SK-N-MC (cell line): ENCODE measurements around the gene IGF2BP1.

Source experiments
- DNase-seq: peaks from one replicate; pipeline ENCODE4 v3.0.0-alpha.2; 2011; ENCODE audit warnings: low read depth, low spot score
- H3K27ac ChIP-seq: fragments of 200-600 bp; sonication (generic); 2 replicates; pipeline ENCODE4 v1.5.1; 2016; ENCODE audit warnings: mixed run types
- H3K36me3 ChIP-seq: fragments of 200-600 bp; sonication (generic); 2 replicates; pipeline ENCODE4 v1.6.1; 2017; ENCODE audit warnings: antibody characterized with exemption, low read length, mixed read lengths; ENCODE audit not compliant: insufficient read depth
- H3K4me3 ChIP-seq: fragments of 200-600 bp; sonication (generic); 2 replicates; pipeline ENCODE4 v1.5.1; 2016
- H3K9ac ChIP-seq: fragments of 200-600 bp; sonication (generic); 2 replicates; pipeline ENCODE4 v1.8.0; 2017; ENCODE audit warnings: mixed run types, mixed read lengths; ENCODE audit not compliant: insufficient read length
- H3K9me3 ChIP-seq: fragments of 200-600 bp; sonication (generic); 2 replicates; pipeline ENCODE4 v1.6.1; 2017; ENCODE audit warnings: low read depth, mild to moderate bottlenecking, antibody characterized with exemption, low read length, moderate library complexity, mixed read lengths
- EZH2 ChIP-seq: fragments of 200-600 bp; sonication (generic); IDR thresholded peaks from one replicate; pipeline ENCODE4 v1.6.1; 2017; ENCODE audit warnings: antibody characterized with exemption
- FOXP2 ChIP-seq: optimal IDR thresholded peaks from 2 replicates; pipeline ENCODE3; 2011; ENCODE audit warnings: mild to moderate bottlenecking, moderate library complexity; ENCODE audit not compliant: insufficient read depth; ENCODE audit errors: extremely low read length, control extremely low read depth
- POLR2AphosphoS5 ChIP-seq: IDR thresholded peaks from 2 replicates; pipeline ENCODE4 v1.6.1; 2012; ENCODE audit warnings: mild to moderate bottlenecking, low read depth, low read length, borderline replicate concordance

The IGF2BP1 gene

DNA sequence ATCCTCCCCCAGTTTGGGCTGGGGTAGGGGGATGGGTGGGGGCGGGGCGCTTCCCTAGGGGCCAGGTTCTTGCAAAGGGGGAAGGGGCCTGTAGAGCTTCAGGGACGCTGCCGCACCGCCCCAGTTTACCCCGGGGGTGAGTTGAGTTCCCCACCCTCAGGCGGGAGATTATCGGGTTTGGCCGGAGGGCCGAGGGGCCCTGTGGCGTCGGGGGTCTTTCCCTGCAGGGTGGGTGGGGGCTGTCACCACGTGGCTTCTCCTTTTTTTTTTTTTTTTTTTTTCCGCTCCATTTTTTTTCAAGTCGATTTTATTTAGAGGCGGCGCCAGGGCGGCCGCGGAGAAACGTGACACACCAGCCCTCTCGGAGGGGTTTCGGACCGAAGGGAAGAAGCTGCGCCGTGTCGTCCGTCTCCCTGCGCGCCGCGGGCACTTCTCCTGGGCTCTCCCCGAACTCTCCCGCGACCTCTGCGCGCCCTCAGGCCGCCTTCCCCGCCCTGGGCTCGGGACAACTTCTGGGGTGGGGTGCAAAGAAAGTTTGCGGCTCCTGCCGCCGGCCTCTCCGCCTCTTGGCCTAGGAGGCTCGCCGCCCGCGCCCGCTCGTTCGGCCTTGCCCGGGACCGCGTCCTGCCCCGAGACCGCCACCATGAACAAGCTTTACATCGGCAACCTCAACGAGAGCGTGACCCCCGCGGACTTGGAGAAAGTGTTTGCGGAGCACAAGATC is at the start of gene IGF2BP1:
TSS of gene IGF2BP1 (plus strand) at position 283 of the 724 bp plus-strand sequence. CDS start at position 644, 361 bp downstream.
- DNase-seq: peak; percentile 89
- H3K36me3 ChIP-seq: peaks cover 37% of the 10 kb centered on the region
- peak within 1 kb of the TSS; percentile 98 for H3K4me3 ChIP-seq
- peak within 1 kb of the TSS; percentile 100 for H3K9ac ChIP-seq
- no peaks in the 10 kb centered on the region for H3K9me3 ChIP-seq
- TF ChIP-seq FOXP2: peak; percentile 14
- peak; percentile 66 for TF ChIP-seq POLR2AphosphoS5
- no peak for TF ChIP-seq EZH2
- peak within 1 kb of the TSS; percentile 100 for H3K27ac ChIP-seq

DNA sequence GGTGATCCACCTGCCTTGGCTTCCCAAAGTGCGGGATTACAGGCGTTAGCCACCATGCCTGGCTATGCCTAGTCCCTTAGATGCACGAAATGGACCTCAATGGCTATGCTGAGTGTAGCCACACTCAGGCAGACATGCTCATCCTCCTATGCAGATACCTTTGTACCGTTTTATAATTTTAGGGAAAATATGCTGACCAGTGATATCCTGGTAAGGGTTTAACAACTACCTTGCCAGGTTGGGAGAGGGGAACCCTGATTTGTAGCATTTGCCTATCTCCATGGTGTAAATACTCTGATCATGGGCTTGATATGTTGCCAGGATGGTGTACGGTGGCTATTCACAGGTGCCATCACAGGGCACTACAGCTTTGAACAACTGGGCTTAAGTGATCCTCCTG is 45.6 kb upstream of the IGF2BP1 start:
- no peak for DNase-seq
- Histone ChIP-seq H3K4me3 (no peak overlapping the region), H3K36me3 (no peaks in the 10 kb centered on the region), H3K9me3 (no peaks in the 10 kb centered on the region), H3K9ac (no peak overlapping the region), H3K27ac (no peak overlapping the region)
- no peak for TF ChIP-seq EZH2
- no peak for TF ChIP-seq FOXP2
- no peak for TF ChIP-seq POLR2AphosphoS5

DNA sequence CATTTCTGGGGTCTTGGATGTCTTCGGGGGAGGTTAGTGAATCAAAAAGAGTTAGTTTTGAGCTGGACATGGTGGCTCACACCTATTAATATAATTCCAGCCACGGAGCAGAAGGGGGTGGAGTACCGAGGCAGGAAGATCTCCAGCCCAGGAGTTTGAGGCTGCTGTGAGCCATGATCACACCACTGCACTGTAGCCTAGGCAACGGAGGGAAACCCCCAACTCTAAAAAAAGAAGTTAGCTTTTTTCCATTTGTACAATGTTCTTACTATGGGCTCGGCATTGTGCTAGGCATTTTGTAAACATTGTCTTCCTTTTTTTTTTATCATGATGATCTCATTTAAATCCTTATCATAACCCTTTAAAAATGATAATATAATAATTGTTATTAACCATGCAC is 44.3 kb upstream of the IGF2BP1 start:
- DNase-seq: no peak
- H3K4me3 ChIP-seq: no peak overlapping the region
- TF ChIP-seq FOXP2 (no peak), POLR2AphosphoS5 (no peak), EZH2 (no peak)
- no peaks in the 10 kb centered on the region for H3K9me3 ChIP-seq
- no peaks in the 10 kb centered on the region for H3K36me3 ChIP-seq
- H3K27ac ChIP-seq: no peak overlapping the region
- no peak overlapping the region for H3K9ac ChIP-seq

DNA sequence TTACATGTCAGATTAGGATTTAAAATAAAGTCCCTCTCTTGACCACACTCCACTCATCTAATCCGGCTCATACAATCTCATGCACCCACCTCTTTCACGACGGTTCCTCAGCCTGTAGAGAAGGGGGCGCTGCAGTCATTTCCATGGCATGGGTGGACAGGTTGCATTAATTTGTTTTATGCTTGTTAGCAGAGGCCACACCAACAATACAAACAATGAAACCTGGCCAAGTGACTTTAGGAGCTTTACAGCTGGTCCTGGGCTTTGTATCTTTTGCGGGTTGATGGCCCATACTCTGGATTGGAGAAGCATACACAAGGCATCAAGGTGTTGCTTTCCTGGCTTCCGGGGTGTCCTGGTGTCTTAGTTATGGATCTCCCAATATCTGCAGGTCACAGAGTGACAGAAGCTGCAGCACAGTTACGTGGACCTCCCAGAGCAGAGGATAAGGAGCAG is 42.9 kb upstream of the IGF2BP1 start:
- TF ChIP-seq POLR2AphosphoS5: no peak
- Histone ChIP-seq H3K4me3 (no peak overlapping the region), H3K27ac (no peak overlapping the region), H3K36me3 (no peaks in the 10 kb centered on the region), H3K9ac (no peak overlapping the region), H3K9me3 (no peaks in the 10 kb centered on the region)
- DNase-seq: no peak

DNA sequence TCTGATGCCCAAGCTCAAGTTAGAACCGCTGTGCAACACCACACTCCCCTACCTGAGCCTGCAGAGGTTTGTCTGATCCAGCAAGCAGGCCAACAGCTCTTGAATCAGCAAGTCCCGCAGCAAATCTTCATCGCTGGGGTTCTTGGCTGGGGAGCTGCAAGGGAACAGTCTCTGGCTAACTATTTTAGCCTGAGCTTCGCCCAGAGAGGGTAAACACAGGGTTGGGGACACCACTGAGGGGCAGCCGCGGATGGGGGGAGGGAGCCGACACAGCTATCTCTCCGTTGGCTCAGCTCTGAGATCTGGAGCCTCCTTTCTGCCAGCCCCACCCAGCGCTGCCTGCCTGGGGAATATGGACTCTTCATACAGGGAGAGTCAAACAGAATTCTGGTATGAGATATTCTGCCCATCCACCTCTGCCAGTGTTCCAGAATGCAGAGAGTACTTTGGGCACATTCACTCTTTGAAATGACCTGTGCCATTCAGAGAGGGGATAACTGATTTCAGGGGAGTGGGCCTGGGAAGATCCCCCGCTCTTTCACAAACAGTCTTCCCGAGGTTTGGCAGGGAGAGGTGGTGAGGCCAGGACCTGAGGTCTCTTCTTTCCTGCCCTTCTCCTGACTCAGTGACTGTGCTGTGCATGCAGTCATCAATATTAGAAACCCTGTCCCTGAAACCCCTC is 36.2 kb upstream of the IGF2BP1 start:
- H3K9ac ChIP-seq: no peak overlapping the region
- H3K27ac ChIP-seq: no peak overlapping the region
- no peak for DNase-seq
- no peaks in the 10 kb centered on the region for H3K9me3 ChIP-seq
- H3K4me3 ChIP-seq: no peak overlapping the region
- no peaks in the 10 kb centered on the region for H3K36me3 ChIP-seq
- TF ChIP-seq FOXP2 (no peak), EZH2 (no peak), POLR2AphosphoS5 (no peak)

DNA sequence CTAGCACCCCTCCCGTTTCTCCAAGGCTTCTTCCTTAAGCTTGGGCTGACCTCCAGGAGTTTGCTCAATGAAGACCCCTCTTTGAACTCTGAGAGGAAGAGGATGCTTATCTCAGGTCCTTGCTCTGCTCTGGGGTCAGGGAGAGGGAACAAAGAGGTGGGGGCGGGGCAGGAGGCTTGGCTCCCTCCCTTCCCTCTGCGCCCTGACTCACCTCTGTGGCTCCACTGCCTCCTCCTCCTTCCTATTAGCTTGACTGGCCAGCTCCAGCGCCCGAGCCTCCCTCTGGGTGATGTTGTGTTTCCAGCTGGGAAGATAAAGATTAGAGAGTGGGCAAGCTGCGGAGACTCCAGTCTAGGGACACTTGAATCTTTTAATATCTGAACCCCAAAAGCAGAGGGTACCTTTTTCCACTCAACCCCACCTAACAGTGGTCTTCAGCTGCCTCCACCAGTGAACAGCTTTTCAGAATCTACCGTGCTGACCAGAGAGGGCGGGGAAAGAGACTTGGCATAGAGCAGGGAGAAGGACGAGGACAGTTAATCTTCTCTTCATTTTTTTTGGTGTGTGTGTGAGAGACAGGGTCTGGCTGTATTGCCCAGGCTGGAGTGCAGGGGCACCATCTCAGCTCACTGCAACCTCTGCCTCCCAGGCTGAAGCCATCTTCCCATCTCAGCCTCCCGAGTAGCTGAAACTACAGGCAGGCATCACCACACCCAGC is 35.5 kb upstream of the IGF2BP1 start:
- H3K4me3 ChIP-seq: no peak overlapping the region
- TF ChIP-seq FOXP2: no peak
- no peak for TF ChIP-seq EZH2
- TF ChIP-seq POLR2AphosphoS5: no peak
- no peaks in the 10 kb centered on the region for H3K9me3 ChIP-seq
- no peaks in the 10 kb centered on the region for H3K36me3 ChIP-seq
- DNase-seq: no peak
- no peak overlapping the region for H3K9ac ChIP-seq
- no peak overlapping the region for H3K27ac ChIP-seq

DNA sequence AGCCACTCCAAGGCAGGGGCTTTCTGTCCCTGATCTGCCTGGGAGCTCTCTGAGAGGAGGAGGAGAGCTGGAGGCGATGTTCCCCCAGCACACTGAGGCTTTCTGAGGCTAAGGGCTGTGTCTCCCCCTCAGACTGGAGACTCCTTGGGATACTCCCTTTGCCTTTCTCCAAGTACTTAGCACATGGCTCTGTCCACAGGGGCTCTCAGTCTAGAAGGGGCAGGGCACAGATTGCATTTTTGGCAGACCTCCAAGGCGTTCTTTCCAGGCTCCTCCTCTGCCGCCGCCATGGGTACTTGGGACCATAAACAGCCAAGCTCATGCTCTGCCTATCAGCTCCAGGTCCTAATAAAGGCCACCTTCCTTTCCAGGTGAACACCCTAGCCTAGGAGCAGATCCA is 27.0 kb upstream of the IGF2BP1 start:
- H3K27ac ChIP-seq: peak overlapping the region; percentile 46; the same call in 1 of the 2 replicates
- H3K9me3 ChIP-seq: no peaks in the 10 kb centered on the region
- H3K4me3 ChIP-seq: no peak overlapping the region
- no peaks in the 10 kb centered on the region for H3K36me3 ChIP-seq
- DNase-seq: no peak
- peak overlapping the region; percentile 28 for H3K9ac ChIP-seq
- TF ChIP-seq POLR2AphosphoS5 (no peak), FOXP2 (no peak), EZH2 (no peak)
